Right lung (tissue), 5 donors: Measurements from ENCODE around the gene TRMT112. TPM values are rescaled to one million over a fixed set of nuclear protein-coding genes. Genes with fewer than 3 reads are reported as not detected.

ENCODE experiments used
- DNase-seq, 2 donors: peaks; one replicate each; pipeline ENCODE4 v3.0.0-alpha.2; 2013
- polyA plus RNA-seq, 5 donors: library from polyadenylated mRNA; unstranded; fragments of 120-200 nt; gene quantifications; one replicate each; pipeline versions ENCODE4 v1.2.1 to v1.2.3, GENCODE V29; 2013; ENCODE audit warnings: inconsistent platforms in 1 of 5, low replicate concordance in 1 of 5; ENCODE audit not compliant: insufficient read length in 5 of 5, insufficient read depth in 1 of 5

The TRMT112 gene
- polyA plus RNA-seq, 5 donors, result 201 to 308 (median 233) TPM

DNA sequence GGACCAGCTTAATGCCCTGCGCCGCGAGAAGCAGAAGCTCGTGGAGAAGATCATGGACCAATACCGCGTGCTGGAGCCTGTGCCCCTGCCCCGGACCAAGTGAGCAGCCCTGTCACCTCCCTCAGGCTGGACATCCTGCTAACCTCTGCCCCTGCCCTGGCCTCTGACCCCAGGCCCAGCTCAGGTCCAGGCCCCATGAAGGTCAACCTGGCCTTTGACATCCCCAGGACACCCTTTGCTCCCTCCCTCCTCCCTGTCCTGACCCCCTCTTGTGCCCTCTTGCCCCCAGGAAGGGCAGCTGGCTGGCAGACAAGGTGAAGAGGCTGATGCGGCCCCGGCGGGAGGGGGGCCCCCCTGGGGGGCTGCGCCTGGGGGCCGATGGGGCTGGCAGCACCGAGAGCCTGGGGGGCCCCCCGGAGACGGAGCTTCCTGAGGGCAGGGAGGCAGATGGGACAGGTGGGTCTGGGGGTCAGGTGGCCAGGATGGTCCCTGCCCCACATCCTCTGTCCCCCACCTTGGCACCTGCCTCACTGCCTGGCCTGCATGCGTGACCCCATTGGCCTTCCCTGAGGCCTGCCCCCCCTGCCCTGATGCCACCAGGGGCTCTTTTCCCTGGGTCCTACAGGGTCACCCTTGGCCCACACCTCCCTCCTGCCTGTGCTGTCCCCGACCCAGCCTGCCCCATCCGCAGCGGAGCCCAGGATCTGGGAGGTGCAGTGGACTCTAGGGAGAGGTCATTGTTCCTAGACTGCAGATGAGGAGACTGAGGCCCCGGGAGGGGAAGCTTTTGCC, 36.6 kb upstream of the TRMT112 start:
- no peak for DNase-seq

DNA sequence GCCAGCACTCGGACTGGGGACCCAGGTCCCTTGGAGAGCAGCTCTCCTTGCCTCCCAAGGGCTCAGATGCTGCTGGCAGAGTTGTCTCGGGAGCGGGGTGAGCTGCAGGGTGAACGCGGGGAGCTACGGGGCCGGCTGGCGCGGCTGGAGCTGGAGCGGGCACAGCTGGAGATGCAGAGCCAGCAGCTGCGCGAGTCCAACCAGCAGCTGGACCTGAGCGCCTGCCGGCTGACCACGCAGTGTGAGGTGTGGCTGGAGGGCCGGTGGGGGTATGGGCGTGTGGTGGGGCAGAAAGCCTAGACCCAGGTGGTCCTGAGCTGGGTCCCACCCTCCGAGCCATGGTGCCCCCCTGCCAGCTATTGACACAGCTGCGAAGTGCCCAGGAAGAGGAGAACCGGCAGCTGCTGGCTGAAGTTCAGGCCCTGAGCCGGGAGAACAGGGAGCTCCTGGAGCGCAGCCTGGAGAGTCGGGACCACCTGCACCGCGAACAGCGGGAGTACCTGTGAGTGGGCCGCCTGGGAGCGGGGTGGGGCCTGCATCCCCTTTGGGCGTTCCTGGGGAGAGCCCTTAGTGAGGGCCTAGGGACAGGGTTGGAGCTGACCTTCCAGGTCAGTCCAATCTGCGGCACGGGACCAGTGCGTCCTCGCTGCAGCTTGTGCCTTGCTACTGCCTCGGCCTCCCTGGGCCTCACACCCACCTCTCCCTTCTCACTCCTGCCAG, 35.8 kb upstream of the TRMT112 start:
- no peak for DNase-seq

DNA sequence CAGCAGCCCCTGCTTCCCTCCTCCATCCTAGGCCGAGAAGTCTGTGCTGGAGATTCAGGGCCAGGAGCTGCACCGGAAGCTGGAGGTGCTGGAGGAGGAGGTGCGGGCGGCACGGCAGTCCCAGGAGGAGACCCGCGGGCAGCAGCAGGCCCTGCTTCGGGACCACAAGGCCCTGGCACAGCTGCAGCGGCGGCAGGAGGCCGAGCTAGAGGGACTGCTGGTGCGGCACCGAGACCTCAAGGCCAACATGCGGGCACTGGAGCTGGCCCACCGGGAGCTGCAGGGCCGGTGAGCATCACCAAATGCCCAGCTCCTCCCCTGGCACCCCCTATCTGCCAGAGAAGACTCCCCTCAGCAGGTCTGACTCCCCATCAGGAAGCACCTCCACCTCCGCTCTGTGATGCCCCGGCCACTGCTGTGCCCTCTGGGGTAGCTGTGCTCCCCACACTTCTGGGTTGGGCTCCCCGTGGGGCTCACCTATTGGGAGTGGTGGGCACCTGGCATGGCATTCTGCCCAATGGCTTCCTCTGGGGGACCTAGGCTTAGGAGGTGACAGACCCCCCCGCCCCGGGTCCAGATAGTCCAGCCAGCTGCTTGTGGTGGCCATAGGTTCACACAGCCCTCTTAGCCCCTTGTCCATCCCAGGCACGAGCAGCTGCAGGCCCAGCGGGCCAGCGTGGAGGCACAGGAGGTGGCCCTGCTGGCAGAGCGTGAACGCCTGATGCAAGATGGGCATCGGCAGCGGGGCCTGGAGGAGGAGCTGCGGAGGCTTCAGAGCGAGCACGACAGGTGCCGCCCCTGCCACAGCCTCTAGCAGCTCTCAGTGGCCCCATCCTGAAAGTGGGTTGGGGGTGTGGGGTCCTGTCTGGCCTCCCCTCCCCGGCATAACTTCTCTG, 35.0 kb upstream of the TRMT112 start:
- no peak for DNase-seq

- DNase-seq, result no peak
Measured at GRCh38 chr11:64351136-64351631, 33.8 kb upstream of the TRMT112 start.

DNA sequence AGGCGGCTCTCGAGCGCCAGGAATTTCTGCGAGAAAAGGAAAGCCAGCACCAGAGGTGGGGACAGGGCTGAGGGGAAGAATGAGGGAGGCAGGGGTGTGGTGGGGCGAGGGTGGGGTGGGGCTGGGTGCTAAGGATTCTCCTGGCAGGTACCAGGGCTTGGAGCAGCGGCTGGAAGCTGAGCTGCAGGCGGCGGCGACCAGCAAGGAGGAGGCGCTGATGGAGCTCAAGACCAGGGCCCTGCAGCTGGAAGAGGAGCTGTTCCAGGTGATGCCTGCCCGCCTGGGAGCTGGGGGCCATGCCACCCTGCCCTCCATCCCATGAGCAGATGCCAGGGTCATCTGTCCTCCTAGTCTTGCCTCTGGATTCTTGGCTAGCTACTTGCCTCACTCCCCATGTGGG, 32.0 kb upstream of the TRMT112 start:
- no peak for DNase-seq

DNA sequence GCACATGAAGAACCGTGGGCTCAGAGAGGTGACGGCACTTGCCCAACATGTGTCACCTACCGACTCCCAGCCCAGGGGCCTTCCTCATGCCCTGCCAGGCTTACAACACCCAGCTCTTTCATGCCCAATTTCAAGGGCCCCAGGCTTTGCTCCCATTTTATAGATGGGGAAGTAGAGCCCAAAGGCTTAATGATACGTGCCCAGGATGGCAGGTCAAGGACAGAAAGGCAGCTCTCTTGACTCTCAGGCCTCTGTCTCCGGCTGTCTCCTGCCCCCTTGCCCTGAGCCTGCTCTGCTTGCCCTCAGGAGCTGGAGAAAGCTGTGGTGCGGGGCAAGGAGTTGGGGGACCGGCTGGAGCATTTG, 31.6 kb upstream of the TRMT112 start:
- no peak for DNase-seq

DNA sequence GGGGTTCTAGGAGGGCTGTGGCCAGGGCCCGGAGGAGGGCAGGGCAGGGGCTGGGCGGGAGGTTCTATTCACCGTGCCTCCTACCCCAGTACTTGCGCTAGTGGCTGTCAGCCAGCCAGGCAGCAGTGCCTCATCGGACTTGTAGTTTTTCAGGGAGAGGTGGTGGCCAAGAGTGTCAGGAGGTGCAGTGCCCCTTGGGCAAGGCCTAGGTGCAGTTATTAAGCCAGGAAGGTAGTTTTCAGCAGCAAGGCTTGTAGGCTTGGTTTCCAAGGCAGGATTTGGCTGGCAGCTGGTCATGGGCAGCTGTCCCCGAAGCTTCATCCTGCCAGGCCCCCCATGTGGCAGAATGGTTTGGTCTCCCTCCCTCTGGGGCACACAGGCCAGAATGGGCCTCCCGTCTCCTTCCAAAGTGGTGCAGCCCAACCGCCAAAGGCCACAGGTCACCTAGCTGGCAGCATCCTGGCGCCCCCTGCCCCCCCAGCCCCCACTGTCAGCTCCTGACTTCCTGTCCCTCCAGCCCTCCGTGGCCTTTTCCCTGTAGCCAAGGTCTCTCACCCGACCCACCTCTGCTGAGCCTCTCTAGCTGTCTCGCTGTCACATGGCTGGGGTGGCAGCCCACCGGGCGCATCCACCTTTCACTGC, 31.1 kb upstream of the TRMT112 start:
- DNase-seq, result no peak

GRCh38 chr11:64347193-64347867, 30.0 kb upstream of the TRMT112 start:
- no peak for DNase-seq

GRCh38 chr11:64344787-64345186, 27.4 kb upstream of the TRMT112 start:
- no peak for DNase-seq

DNA sequence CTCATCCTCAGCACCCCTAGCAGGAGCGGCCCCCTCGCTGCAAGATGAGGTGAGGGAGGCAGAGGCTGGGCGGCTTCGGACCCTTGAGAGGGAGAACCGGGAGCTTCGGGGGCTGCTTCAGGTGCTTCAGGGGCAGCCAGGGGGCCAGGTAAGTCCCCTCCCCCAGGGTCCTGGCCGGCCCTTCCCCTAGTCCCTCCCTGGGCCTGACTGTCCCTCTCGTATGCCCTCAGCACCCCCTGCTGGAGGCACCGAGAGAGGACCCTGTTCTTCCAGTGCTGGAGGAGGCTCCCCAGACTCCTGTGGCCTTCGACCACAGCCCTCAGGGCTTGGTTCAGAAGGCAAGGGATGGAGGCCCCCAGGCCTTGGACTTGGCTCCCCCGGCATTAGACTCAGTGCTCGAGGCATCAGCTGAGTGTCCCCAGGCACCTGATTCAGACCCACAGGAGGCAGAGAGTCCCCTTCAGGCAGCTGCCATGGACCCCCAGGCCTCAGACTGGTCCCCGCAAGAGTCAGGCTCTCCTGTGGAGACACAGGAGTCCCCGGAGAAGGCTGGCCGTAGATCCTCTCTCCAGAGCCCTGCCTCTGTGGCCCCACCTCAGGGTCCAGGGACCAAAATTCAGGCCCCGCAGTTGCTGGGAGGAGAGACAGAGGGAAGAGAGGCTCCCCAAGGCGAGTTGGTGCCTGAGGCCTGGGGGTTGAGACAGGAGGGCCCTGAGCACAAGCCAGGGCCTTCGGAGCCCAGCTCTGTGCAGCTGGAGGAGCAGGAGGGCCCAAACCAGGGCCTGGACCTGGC, 26.6 kb upstream of the TRMT112 start:
- no peak for DNase-seq

- no peak for DNase-seq
Measured at GRCh38 chr11:64342869-64343745, 25.7 kb upstream of the TRMT112 start.

DNA sequence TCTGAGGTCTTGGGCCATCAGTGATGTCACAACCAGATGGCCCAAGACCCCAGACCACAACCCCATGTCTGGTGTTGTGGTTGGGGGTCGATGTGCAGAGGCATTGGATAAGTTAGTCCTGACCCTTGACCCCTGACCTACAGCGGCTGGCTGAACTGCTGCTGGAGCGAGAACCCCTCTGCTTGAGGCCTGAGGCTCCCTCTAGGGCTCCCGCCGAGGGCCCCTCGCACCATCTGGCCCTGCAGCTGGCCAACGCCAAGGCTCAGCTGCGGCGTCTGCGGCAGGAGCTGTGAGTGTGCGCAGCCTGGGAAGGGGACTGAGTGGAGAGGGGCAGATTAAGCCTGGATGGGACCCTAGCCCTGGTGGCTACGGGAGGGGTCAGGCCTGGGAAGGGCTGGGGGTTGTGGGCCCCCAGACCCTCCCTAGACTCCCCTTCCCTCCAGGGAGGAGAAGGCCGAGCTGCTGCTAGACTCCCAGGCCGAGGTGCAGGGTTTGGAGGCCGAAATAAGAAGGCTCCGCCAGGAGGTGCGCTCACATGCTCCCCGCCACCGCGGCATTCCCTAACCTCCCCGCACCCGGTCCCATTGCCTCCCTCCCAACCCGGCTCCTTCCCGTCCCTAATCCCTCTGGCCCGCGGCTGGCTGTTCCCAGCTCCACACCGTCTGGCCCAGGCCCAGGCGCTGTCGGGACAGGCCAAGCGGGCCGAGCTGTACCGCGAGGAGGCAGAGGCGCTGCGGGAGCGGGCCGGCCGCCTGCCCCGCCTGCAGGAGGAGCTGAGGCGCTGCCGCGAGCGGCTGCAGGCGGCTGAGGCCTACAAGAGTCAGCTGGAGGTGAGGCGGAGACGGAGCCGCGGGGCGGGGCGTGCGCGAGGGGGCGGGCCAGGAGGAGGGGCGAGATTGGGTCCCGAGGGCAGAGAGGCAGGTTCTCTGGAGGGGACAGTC, 24.8 kb upstream of the TRMT112 start:
- peak; percentile 61 to 68 for DNase-seq

DNA sequence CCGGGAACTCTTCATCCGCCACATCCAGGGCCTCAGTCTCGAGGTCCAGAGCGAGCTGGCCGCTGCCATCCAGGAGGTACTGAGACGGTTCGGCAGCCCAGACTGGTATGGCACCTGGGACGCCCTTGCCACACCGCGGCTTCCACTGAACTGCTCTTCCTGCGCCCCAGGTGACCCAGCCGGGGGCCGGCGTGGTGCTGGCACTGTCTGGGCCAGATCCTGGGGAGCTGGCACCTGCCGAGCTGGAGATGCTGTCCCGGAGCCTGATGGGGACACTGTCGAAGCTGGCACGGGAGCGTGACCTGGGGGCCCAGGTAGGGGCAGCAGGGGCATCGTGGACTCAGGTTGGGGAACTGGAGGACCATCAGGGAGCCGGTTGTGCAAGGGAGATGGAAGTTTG, 24.1 kb upstream of the TRMT112 start:
- DNase-seq, result no peak

- DNase-seq, result no peak
Measured at GRCh38 chr11:64340671-64341335, 23.4 kb upstream of the TRMT112 start.

GRCh38 chr11:64339754-64340408, 22.5 kb upstream of the TRMT112 start, which contains the start of gene CCDC88B:
Gene CCDC88B (plus strand): TSS chr11:64340204. CDS start chr11:64340267, 63 bp downstream.
- DNase-seq, result no peak

GRCh38 chr11:64339286-64339685, 21.9 kb upstream of the TRMT112 start:
- no peak for DNase-seq

GRCh38 chr11:64338716-64339115, 21.4 kb upstream of the TRMT112 start:
- DNase-seq, result no peak
